Thyroid gland (tissue), 4 donors: ENCODE measurements around the gene SECISBP2L.

ENCODE experiments used
- CTCF ChIP-seq, 6 experiments: fragments of 200-600 bp in 3 of 6; fragments of 450-650 bp in 3 of 6; sonication (generic) in 3 of 6; IDR thresholded peaks; one replicate each; pipeline ENCODE4 v1.5.1; 2016 to 2019; ENCODE audit warnings: antibody characterized with exemption in 6 of 6, mild to moderate bottlenecking in 2 of 6, inconsistent platforms in 1 of 6, moderate library complexity in 1 of 6
- POLR2A ChIP-seq, 2 donors: fragments of 450-650 bp; IDR thresholded peaks; one replicate each; pipeline ENCODE4 v1.6.1; 2017; ENCODE audit warnings: antibody characterized with exemption in 2 of 2, mild to moderate bottlenecking in 2 of 2, moderate library complexity in 1 of 2

- no peak for TF ChIP-seq CTCF (IDR thresholded peaks at IDR 0.05)
- no peak for TF ChIP-seq POLR2A (IDR thresholded peaks at IDR 0.05)
Measured at GRCh38 chr15:49023354-49023753, 22.9 kb downstream of the SECISBP2L start.
